Mesodermal cell (in vitro differentiated cells): ENCODE results near the gene IRF2BP2.

Source experiments
- H3K27ac ChIP-seq: 2 replicates; pipeline ENCODE4 v1.7.0; 2013; ENCODE audit warnings: mild to moderate bottlenecking, low read depth, low read length, moderate library complexity; ENCODE audit not compliant: severe bottlenecking
- H3K36me3 ChIP-seq: 2 replicates; pipeline ENCODE4 v1.7.1; 2013; ENCODE audit warnings: mild to moderate bottlenecking, low read length, moderate library complexity; ENCODE audit not compliant: control insufficient read depth, insufficient read depth
- H3K4me1 ChIP-seq: one replicate; pipeline ENCODE4 v1.7.1; 2013; ENCODE audit warnings: mild to moderate bottlenecking, low read length; ENCODE audit not compliant: insufficient read depth, control insufficient read depth, poor library complexity, severe bottlenecking
- H3K4me3 ChIP-seq: 2 replicates; pipeline ENCODE4 v1.7.0; 2013; ENCODE audit warnings: low read length, control low read depth, mild to moderate bottlenecking; ENCODE audit not compliant: insufficient read depth, poor library complexity, severe bottlenecking; ENCODE audit errors: extremely low read depth
- H3K9me3 ChIP-seq: 2 replicates; pipeline ENCODE4 v1.7.1; 2013; ENCODE audit warnings: mild to moderate bottlenecking, low read length, moderate library complexity; ENCODE audit not compliant: control insufficient read depth
- WGBS, 2 experiments: methylation state at CpG; one replicate each; pipeline ENCODE4 v1.1.5; 2013; ENCODE audit warnings: missing lambda C conversion rate in 2 of 2; ENCODE audit not compliant: insufficient coverage in 2 of 2; 5-methylcytosine and 5-hydroxymethylcytosine counted together

Gene IRF2BP2

GRCh38 chr1:234633246-234634003 is 23.4 kb upstream of the IRF2BP2 start:
- WGBS, 2 experiments, result 95 to 96% methylated on average over 5 of the region's 6 CpGs
- H3K36me3 ChIP-seq, result no peaks in the 10 kb centered on the region
- no peak overlapping the region for H3K27ac ChIP-seq
- no peak overlapping the region for H3K4me3 ChIP-seq
- H3K4me1 ChIP-seq, result peaks cover 7% of the 10 kb centered on the region
- no peaks in the 10 kb centered on the region for H3K9me3 ChIP-seq

- Histone ChIP-seq H3K27ac (peak overlapping the region; percentile 83), H3K4me1 (peaks cover 13% of the 10 kb centered on the region), H3K4me3 (no peak overlapping the region), H3K9me3 (no peaks in the 10 kb centered on the region), H3K36me3 (no peaks in the 10 kb centered on the region)
Measured at GRCh38 chr1:234632225-234632624, 22.2 kb upstream of the IRF2BP2 start.

- H3K27ac ChIP-seq, result peak overlapping the region; percentile 83
- H3K9me3 ChIP-seq, result no peaks in the 10 kb centered on the region
- H3K36me3 ChIP-seq, result no peaks in the 10 kb centered on the region
- WGBS, 2 experiments, result no CpG with 5 or more reads among the region's 1 CpG
- H3K4me1 ChIP-seq, result peaks cover 13% of the 10 kb centered on the region
- H3K4me3 ChIP-seq, result no peak overlapping the region
Measured at GRCh38 chr1:234631721-234632125, 21.7 kb upstream of the IRF2BP2 start.

- no peaks in the 10 kb centered on the region for H3K9me3 ChIP-seq
- peaks cover 21% of the 10 kb centered on the region for H3K4me1 ChIP-seq
- H3K4me3 ChIP-seq, result no peak overlapping the region
- WGBS, 2 experiments, result 90 to 95% methylated on average over 3 to 4 of the region's 4 CpGs
- no peaks in the 10 kb centered on the region for H3K36me3 ChIP-seq
- no peak overlapping the region for H3K27ac ChIP-seq
Measured at GRCh38 chr1:234629026-234629425, 19.0 kb upstream of the IRF2BP2 start.

GRCh38 chr1:234628089-234628488 is 18.1 kb upstream of the IRF2BP2 start:
- WGBS, 2 experiments, result 93 to 100% methylated on average over 5 of the region's 5 CpGs
- Histone ChIP-seq H3K27ac (no peak overlapping the region), H3K4me1 (peaks cover 21% of the 10 kb centered on the region), H3K36me3 (no peaks in the 10 kb centered on the region), H3K4me3 (no peak overlapping the region), H3K9me3 (no peaks in the 10 kb centered on the region)

- H3K9me3 ChIP-seq, result no peaks in the 10 kb centered on the region
- WGBS, 2 experiments, result 81 to 84% methylated on average over 8 to 9 of the region's 11 CpGs
- no peak overlapping the region for H3K27ac ChIP-seq
- H3K4me3 ChIP-seq, result no peak overlapping the region
- H3K36me3 ChIP-seq, result no peaks in the 10 kb centered on the region
- H3K4me1 ChIP-seq, result peaks cover 21% of the 10 kb centered on the region
Measured at GRCh38 chr1:234627009-234627950, 17.3 kb upstream of the IRF2BP2 start.

- WGBS, 2 experiments, result 100% methylated on average over 2 to 3 of the region's 6 CpGs
- Histone ChIP-seq H3K4me3 (no peak overlapping the region), H3K9me3 (no peaks in the 10 kb centered on the region), H3K27ac (no peak overlapping the region), H3K36me3 (no peaks in the 10 kb centered on the region), H3K4me1 (peaks cover 18% of the 10 kb centered on the region)
Measured at GRCh38 chr1:234626391-234626790, 16.4 kb upstream of the IRF2BP2 start.

GRCh38 chr1:234624724-234625117 is 14.7 kb upstream of the IRF2BP2 start:
- H3K36me3 ChIP-seq, result no peaks in the 10 kb centered on the region
- no peak overlapping the region for H3K4me3 ChIP-seq
- peaks cover 26% of the 10 kb centered on the region for H3K4me1 ChIP-seq
- 78 to 83% methylated on average over 3 of the region's 3 CpGs for WGBS, 2 experiments
- no peaks in the 10 kb centered on the region for H3K9me3 ChIP-seq
- peak overlapping the region; percentile 63 for H3K27ac ChIP-seq

- Histone ChIP-seq H3K36me3 (no peaks in the 10 kb centered on the region), H3K4me1 (peaks cover 45% of the 10 kb centered on the region), H3K27ac (no peak overlapping the region), H3K4me3 (no peak overlapping the region), H3K9me3 (no peaks in the 10 kb centered on the region)
- 92 to 100% methylated on average over 2 to 3 of the region's 7 CpGs for WGBS, 2 experiments
Measured at GRCh38 chr1:234621657-234622335, 11.8 kb upstream of the IRF2BP2 start.

GRCh38 chr1:234621127-234621468 is 11.1 kb upstream of the IRF2BP2 start:
- WGBS, 2 experiments, result 100% methylated on average over 1 of the region's 3 CpGs; no CpG with 5 or more reads in 1 of the 2 experiments
- peaks cover 50% of the 10 kb centered on the region for H3K4me1 ChIP-seq

More at GRCh38 chr1:234621127-234621468, 11.1 kb upstream of the IRF2BP2 start:
- H3K36me3 ChIP-seq, result no peaks in the 10 kb centered on the region
- H3K4me3 ChIP-seq, result no peak overlapping the region
- no peak overlapping the region for H3K27ac ChIP-seq
- no peaks in the 10 kb centered on the region for H3K9me3 ChIP-seq
